Measurements from ENCODE around the gene BAG2.

BAG2 gene

DNA sequence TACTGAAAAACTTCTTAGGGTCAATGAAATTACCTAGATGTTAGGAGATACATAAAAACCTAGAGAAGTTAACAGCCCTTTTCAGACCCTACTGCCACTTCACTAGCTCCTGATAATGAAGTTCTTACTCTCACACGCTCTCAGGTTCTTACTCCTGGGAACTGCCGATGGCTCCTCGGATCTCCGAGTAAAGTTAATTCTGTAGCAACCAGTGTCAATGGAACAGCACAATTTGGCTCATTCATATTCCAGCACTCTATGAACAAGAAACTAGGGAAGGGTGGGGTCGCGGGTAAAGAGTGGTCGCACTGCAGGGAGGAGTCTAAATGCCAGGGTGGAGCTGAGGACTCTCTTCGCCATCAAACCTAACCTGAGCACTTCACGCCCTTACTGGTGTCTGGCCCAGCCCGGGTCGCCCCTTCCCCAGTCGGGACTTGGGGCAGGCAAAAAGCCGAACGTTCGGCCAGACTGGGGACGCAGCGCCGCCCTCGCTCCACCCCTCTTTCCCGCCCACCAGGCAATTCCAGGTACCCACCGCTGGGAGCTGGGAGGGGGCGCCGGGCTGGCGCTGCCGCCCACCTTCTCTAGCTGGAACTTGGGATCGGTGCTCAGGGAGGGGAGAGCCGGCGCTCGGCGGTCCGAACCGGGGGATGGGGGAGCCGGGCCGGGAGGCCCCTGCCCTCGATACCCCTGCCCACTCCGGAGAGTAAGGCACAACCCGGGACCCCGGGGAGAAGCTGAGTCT lies 49.2 kb downstream of the BAG2 start:
- in situ Hi-C loops (cut with MboI; ENCODE audit: low sequenced_read_pairs) = no loop called here

DNA sequence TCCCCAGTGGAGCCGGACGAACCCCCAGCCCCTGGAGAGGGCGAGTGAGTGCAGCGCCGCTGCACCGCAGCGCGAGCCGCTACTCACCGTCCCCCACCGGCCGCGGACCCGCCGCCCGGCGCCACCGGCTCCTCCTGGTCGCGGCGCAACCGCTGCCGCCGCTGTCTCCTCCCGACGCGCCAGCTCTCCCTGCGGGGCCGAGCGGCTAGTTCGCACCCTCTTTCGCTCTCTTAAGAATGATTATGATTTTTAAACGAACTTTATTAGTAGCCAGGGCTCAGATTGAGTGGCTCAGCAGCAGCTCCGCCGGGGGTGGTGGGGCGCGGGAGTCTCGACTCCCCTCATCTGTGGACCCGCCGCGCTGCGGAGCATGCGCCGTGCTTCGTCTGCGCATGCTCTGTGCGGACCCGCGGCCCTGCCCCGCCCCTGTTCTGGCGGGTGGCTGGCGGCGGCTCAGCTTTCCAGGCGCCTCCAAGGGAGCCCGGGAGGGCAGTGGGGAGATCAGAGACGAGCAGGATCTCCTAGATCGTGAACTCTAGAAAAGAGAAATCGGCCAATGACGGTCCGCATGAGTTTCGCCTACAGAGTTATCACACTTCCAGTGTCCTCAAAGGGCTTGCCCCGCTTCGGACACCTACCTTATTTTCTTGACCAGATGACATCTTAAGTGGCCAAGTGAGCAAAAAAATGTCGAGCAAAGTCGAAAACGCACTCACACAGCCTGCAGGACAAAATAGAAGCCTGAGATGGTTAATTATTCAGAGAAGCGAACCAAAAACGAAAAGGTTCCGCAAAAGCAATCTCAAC lies 50.0 kb downstream of the BAG2 start, which contains the start of gene RAB23:
Gene RAB23, minus strand, starts transcription at position 372 of the 807 bp plus-strand sequence. CDS start 11,927 bp downstream, outside the sequence.
- in situ Hi-C loops (cut with MboI; ENCODE audit: low sequenced_read_pairs) = no loop called here

DNA sequence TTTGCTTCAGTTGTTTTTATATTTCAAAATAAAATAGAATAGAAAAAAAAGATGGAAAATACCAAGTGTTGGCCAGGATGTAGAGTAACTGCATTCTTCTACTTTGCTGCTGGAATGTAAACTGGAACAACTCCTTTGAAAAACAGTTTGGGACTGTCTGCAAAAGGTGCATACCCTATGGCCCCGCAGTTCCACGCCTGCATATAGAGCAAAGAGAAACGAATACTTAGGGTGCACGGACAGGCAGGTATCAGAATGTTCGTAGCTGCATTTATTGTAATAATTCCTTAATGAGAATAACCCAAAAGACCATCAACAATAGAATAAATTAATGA lies 50.6 kb downstream of the BAG2 start:
- in situ Hi-C loops (cut with MboI; ENCODE audit: low sequenced_read_pairs) = no loop called here

DNA sequence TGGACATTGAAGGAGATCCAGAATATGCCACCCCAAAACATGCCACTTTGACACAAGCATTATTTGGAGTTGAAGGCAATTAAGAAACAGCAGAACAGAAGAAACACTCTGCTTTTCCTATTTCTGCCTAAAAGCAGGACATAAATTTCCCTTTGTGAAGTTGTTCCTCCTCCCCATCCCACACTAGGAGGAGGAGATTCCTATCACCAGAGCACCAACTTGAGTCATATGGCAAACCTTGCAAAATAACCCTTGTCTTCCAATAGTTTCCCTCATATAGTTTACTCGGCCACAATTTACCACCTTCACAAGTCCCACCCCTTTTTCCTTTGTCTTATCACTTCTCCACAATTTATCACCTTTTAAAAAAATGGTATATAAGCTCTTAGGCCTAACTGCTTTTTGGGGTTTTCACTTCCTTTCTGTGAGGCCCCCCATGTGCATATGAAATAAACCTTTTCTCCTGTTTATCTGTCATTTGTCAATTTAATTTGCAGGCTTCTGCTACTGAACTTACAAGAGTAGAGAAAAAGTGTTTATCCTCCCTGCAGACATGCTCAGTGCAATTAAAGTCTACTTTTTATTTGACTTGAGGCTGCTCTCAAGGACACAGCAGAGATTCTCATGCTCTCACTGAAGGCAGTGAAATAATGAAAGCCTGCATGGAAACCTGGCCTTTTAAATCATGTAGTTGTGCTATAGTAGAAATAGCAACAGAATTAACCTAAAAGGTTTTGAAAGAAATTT lies 52.8 kb downstream of the BAG2 start:
- in situ Hi-C loops (cut with MboI; ENCODE audit: low sequenced_read_pairs) = no loop called here

DNA sequence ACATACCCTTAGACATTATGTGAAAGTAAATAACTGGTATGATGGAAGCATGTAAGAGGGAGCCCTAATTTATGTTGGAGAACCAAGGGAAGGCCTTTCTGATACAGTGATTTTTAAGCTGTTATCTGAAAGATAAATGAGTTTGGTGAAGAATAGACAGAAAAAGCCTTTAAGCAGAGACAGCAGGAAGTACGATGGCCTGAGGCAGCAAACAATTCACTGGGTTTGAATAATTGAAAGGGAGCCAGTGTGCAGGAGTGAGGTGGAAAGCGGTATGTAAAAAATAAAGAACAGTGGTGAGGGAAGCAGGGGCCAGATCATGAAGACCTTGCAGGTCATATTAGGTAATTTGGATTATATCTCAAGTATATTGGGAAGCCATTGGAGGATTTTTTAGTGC lies 54.1 kb downstream of the BAG2 start:
- in situ Hi-C loops (cut with MboI; ENCODE audit: low sequenced_read_pairs) = no loop called here
